LNCaP clone FGC (cell line): Measurements from ENCODE around the gene MBNL1.

ENCODE experiments used
- DNase-seq: peaks from one replicate; pipeline ENCODE4 v3.0.0-alpha.2; 2011; ENCODE audit warnings: low read depth
- H3K4me3 ChIP-seq: 2 replicates; pipeline ENCODE4 v1.5.1; 2011; ENCODE audit warnings: mild to moderate bottlenecking, low read depth, low read length, control low read depth
- TF ChIP-seq, protein P1 (sequence below): IDR thresholded peaks from 2 replicates; pipeline ENCODE4 v1.5.1; 2012; ENCODE audit warnings: mild to moderate bottlenecking; ENCODE audit not compliant: control insufficient read depth, insufficient read depth; ENCODE audit errors: extremely low read depth

MBNL1 gene

DNA sequence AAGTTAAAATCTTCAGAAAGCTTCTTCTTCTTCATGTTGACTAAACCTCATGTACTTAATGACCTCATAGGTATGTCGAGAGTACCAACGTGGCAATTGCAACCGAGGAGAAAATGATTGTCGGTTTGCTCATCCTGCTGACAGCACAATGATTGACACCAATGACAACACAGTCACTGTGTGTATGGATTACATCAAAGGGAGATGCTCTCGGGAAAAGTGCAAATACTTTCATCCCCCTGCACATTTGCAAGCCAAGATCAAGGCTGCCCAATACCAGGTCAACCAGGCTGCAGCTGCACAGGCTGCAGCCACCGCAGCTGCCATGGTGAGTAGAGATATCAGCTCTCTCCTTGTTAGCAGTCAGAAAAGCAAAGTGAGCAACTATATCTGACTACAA is 176.5 kb downstream of the MBNL1 start:
- no peak overlapping the region for H3K4me3 ChIP-seq
- TF ChIP-seq, protein P1, sequence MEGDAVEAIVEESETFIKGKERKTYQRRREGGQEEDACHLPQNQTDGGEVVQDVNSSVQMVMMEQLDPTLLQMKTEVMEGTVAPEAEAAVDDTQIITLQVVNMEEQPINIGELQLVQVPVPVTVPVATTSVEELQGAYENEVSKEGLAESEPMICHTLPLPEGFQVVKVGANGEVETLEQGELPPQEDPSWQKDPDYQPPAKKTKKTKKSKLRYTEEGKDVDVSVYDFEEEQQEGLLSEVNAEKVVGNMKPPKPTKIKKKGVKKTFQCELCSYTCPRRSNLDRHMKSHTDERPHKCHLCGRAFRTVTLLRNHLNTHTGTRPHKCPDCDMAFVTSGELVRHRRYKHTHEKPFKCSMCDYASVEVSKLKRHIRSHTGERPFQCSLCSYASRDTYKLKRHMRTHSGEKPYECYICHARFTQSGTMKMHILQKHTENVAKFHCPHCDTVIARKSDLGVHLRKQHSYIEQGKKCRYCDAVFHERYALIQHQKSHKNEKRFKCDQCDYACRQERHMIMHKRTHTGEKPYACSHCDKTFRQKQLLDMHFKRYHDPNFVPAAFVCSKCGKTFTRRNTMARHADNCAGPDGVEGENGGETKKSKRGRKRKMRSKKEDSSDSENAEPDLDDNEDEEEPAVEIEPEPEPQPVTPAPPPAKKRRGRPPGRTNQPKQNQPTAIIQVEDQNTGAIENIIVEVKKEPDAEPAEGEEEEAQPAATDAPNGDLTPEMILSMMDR = no peak
- no peak for DNase-seq

GRCh38 chr3:152446495-152446894 is 177.8 kb downstream of the MBNL1 start:
- DNase-seq = no peak

GRCh38 chr3:152447511-152447910 is 178.8 kb downstream of the MBNL1 start:
- no peak overlapping the region for H3K4me3 ChIP-seq
- no peak for DNase-seq
- TF ChIP-seq, protein P1 = no peak

More at GRCh38 chr3:152446495-152446894, 177.8 kb downstream of the MBNL1 start:
- TF ChIP-seq, protein P1 = no peak
- no peak overlapping the region for H3K4me3 ChIP-seq

DNA sequence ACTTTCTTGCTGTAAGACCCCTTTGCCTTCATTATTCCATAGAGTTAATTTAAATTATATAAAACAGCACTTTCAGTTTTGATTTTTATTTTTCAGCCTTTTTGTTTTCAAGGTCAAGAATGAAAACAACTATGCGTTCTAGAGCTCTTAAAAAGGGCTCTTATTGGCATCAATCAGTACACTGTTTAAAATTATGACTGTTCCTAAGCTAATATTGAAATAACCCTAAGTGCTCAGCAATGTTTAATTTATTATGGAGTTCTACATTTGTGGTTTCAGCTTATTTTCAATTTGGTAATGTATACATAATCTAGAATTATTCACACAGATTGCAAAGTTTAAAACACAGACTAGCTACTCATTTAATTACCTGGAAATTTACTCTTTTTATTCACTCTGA is 179.4 kb downstream of the MBNL1 start:
- no peak for DNase-seq
- TF ChIP-seq, protein P1 = no peak
- H3K4me3 ChIP-seq = no peak overlapping the region

GRCh38 chr3:152452318-152452717 is 183.6 kb downstream of the MBNL1 start:
- TF ChIP-seq, protein P1 = no peak
- H3K4me3 ChIP-seq = no peak overlapping the region
- DNase-seq = no peak

- TF ChIP-seq, protein P1 = no peak
- DNase-seq = no peak
- H3K4me3 ChIP-seq = no peak overlapping the region
These were observed 185.5 kb downstream of the MBNL1 start for GRCh38 chr3:152454076-152454875.

DNA sequence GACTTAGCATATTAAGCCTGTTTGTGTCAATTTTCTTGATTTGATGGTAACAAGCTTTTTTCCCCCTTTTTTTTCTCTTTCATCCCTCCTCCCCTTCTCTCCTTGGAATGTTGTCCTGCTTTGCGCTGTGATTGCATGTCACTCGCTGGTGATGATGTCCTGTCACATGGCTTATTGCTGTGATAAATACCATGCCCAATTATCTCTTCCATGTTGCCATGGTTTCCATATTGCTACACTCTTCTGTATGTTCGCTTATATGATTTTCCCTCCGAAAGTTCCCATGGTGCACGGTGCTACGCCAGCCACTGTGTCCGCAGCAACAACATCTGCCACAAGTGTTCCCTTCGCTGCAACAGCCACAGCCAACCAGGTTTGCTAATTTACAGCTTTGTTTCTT is 187.3 kb downstream of the MBNL1 start:
- TF ChIP-seq, protein P1 = no peak
- H3K4me3 ChIP-seq = no peak overlapping the region
- no peak for DNase-seq
